HL-60 (cell line): Measurements from ENCODE around the gene SAP130.

Experiments used
- DNase-seq, 2 experiments: peaks; one replicate each; pipeline ENCODE4 v3.0.0-alpha.2; 2010 to 2020; ENCODE audit warnings: low read depth in 1 of 2, low spot score in 1 of 2
- H3K27ac ChIP-seq: fragments of 250-450 bp; sonication (Bioruptor Pico); replicated peaks from 2 replicates; pipeline ENCODE4 v1.5.1; 2020; ENCODE audit warnings: mild to moderate bottlenecking, moderate library complexity
- H3K27me3 ChIP-seq: fragments of 250-450 bp; sonication (Bioruptor Pico); 2 replicates; pipeline ENCODE4 v1.5.1; 2021; ENCODE audit warnings: mild to moderate bottlenecking, moderate library complexity; ENCODE audit not compliant: insufficient read depth, poor library complexity, severe bottlenecking
- H3K4me3 ChIP-seq: replicated peaks from 2 replicates; pipeline ENCODE4 v1.5.1; 2011; ENCODE audit warnings: mild to moderate bottlenecking, control low read depth, low read length; ENCODE audit not compliant: insufficient read depth
- CTCF ChIP-seq: IDR thresholded peaks from one replicate; pipeline ENCODE4 v1.5.1; 2011; ENCODE audit warnings: low read length, control low read depth, inconsistent platforms; ENCODE audit not compliant: insufficient read depth
- GABPA ChIP-seq: IDR thresholded peaks from 2 replicates; pipeline ENCODE4 v1.6.1; 2012; ENCODE audit warnings: low read depth
- POLR2AphosphoS5 ChIP-seq: IDR thresholded peaks from 2 replicates; pipeline ENCODE4 v1.6.1; 2012; ENCODE audit warnings: low read depth
- REST ChIP-seq: IDR thresholded peaks from 2 replicates; pipeline ENCODE4 v1.6.1; 2012; ENCODE audit warnings: low read depth; ENCODE audit not compliant: insufficient replicate concordance
- SPI1 ChIP-seq: IDR thresholded peaks from 2 replicates; pipeline ENCODE4 v1.6.1; 2012; ENCODE audit warnings: low read depth, mild to moderate bottlenecking, borderline replicate concordance

Gene SAP130

DNA sequence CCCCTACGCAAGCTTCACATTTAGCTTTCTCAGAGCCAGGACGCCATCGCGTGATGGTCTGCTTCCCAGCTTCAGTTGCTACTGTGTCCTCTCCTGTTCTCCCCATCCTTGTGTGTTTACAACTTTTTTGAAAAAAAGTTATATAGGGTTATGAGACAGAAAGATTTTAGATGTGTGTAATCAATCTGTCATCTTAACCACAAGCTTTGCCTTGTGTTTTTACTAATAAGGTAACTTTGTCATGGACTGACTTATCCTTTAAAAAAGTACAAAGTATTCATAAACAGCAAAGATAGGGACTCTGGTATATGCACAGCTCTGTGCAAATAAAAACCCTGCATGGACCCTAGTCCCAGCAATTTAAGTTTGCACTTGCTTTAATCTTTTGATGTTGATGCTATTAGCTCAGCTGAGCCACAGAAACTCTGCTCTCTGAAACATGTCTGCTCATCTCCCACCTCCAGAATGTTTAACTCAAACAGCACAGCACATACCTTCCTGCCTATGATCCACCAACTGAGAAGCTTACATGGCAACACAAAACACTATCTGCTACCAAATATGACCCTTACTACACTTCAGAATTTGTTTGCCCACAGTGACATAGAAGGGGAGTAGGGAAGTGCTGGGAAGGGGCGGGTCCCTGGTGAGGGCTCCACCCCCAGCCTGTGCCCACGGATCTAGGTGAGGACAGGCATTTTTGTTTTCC is 42.7 kb downstream of the SAP130 start:
- no peak for TF ChIP-seq POLR2AphosphoS5
- TF ChIP-seq SPI1: no peak
- no peak for TF ChIP-seq GABPA
- no peak for TF ChIP-seq CTCF
- TF ChIP-seq REST: no peak
- no peak overlapping the region for H3K4me3 ChIP-seq
- DNase-seq: no peak
- H3K27me3 ChIP-seq: no peaks in the 10 kb centered on the region
- H3K27ac ChIP-seq: no peak overlapping the region

DNA sequence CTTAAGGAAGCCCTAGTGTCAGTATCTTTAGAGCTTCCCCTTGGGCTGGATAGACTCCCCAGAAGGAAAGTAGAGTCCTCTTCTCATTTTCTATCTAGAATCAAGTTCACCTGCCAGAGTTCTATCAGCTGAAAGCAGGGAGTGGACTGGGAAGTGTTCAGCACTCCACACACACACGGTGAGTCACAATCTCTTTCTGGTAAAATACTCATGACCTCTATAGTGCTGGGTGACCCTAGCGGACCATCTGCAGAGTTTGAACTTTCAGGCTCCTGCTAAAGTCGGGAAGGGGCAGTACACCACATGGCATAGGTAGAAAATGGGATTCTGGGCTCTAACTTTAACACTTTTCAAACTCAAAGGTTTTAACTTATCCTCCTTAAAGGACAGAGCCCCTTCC is 43.3 kb downstream of the SAP130 start:
- H3K27me3 ChIP-seq: no peaks in the 10 kb centered on the region
- no peak overlapping the region for H3K4me3 ChIP-seq
- no peak overlapping the region for H3K27ac ChIP-seq
- TF ChIP-seq SPI1: no peak
- TF ChIP-seq POLR2AphosphoS5: no peak
- no peak for TF ChIP-seq CTCF
- TF ChIP-seq GABPA: no peak
- no peak for DNase-seq

- no peak for DNase-seq
- H3K27ac ChIP-seq: no peak overlapping the region
- TF ChIP-seq GABPA: no peak
- TF ChIP-seq REST: no peak
- no peak for TF ChIP-seq SPI1
- no peak for TF ChIP-seq POLR2AphosphoS5
- TF ChIP-seq CTCF: no peak
- H3K4me3 ChIP-seq: no peak overlapping the region
- H3K27me3 ChIP-seq: no peaks in the 10 kb centered on the region
These were observed 58.4 kb downstream of the SAP130 start for GRCh38 chr2:127969446-127969845.
